ENCODE data around the gene DHX9.

DNA sequence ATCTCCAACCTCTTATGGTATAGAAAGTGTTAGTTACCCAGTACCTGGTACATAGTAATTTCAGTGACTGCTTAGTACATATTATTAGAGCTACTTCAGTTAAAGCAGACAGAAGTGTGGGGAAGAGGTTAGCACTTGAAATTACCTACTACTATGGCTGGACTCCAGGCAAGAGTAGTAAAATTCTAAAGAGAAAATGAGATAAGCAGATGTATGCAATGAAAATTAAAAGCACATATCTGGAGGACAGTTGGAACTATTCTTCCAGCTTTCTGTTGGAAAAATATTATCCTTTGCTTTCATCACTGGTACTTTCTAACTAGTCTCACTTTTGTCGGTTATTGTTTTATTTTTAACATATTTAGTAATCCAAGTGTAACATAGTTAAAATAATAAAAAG lies 23.7 kb downstream of the DHX9 start:
- TF ChIP-seq, protein P1, sequence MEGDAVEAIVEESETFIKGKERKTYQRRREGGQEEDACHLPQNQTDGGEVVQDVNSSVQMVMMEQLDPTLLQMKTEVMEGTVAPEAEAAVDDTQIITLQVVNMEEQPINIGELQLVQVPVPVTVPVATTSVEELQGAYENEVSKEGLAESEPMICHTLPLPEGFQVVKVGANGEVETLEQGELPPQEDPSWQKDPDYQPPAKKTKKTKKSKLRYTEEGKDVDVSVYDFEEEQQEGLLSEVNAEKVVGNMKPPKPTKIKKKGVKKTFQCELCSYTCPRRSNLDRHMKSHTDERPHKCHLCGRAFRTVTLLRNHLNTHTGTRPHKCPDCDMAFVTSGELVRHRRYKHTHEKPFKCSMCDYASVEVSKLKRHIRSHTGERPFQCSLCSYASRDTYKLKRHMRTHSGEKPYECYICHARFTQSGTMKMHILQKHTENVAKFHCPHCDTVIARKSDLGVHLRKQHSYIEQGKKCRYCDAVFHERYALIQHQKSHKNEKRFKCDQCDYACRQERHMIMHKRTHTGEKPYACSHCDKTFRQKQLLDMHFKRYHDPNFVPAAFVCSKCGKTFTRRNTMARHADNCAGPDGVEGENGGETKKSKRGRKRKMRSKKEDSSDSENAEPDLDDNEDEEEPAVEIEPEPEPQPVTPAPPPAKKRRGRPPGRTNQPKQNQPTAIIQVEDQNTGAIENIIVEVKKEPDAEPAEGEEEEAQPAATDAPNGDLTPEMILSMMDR (IDR thresholded peaks at IDR 0.05; ENCODE audit: insufficient read depth, low read depth, low read length), result no peak
- no peak for TF ChIP-seq EZH2 (IDR thresholded peaks at IDR 0.05; ENCODE audit: insufficient read depth, low read length)
